GM12891 (cell line): Measurements from ENCODE around the gene NFATC2.

Experiments used
- PAX5 ChIP-seq: IDR thresholded peaks from 2 replicates; pipeline ENCODE4 v1.6.1; 2011; ENCODE audit warnings: low read length, moderate library complexity, mild to moderate bottlenecking; ENCODE audit not compliant: insufficient read depth, severe bottlenecking
- POLR2A ChIP-seq: IDR thresholded peaks from 2 replicates; pipeline ENCODE4 v1.6.1; 2011; ENCODE audit warnings: low read depth, low read length, control low read depth
- POLR2AphosphoS5 ChIP-seq: IDR thresholded peaks from 2 replicates; pipeline ENCODE4 v1.6.1; 2011; ENCODE audit warnings: low read depth, low read length, control low read depth
- POU2F2 ChIP-seq: IDR thresholded peaks from 2 replicates; pipeline ENCODE4 v1.6.1; 2011; ENCODE audit warnings: low read depth, mild to moderate bottlenecking, control low read depth, low read length, moderate library complexity
- SPI1 ChIP-seq: IDR thresholded peaks from 2 replicates; pipeline ENCODE4 v1.6.1; 2011; ENCODE audit warnings: low read depth, low read length, control low read depth
- TAF1 ChIP-seq: IDR thresholded peaks from 2 replicates; pipeline ENCODE4 v1.6.1; 2011; ENCODE audit warnings: low read depth, low read length, control low read depth

- TF ChIP-seq POLR2A = no peak
- no peak for TF ChIP-seq SPI1
- no peak for TF ChIP-seq TAF1
- TF ChIP-seq PAX5 = no peak
- no peak for TF ChIP-seq POLR2AphosphoS5
- TF ChIP-seq POU2F2 = no peak
Measured at GRCh38 chr20:51374456-51374830, 168.1 kb downstream of the NFATC2 start.
